Endothelial cell of umbilical vein (primary cell): ENCODE data around the gene DAO.

Experiments used
- CTCF ChIP-seq, 2 donors: IDR thresholded peaks; 1 replicate in 1 of 2; 2 replicates in 1 of 2; pipeline ENCODE4 v1.5.1; 2011; ENCODE audit warnings: low read length in 2 of 2, mild to moderate bottlenecking in 2 of 2, moderate library complexity in 2 of 2, control low read depth in 1 of 2, inconsistent platforms in 1 of 2, low read depth in 1 of 2; ENCODE audit not compliant: insufficient read depth in 1 of 2; ENCODE audit errors: extremely low read depth in 1 of 2
- EZH2 ChIP-seq: IDR thresholded peaks from 2 replicates; pipeline ENCODE4 v1.6.1; 2012; ENCODE audit warnings: borderline replicate concordance, low read depth, mild to moderate bottlenecking, moderate library complexity, low read length, inconsistent platforms; ENCODE audit not compliant: severe bottlenecking
- FOS ChIP-seq: IDR thresholded peaks from 2 replicates; pipeline ENCODE4 v1.6.1; 2011; ENCODE audit warnings: mild to moderate bottlenecking, low read length, moderate library complexity, borderline replicate concordance; ENCODE audit not compliant: insufficient read depth
- GATA2 ChIP-seq: IDR thresholded peaks from 2 replicates; pipeline ENCODE4 v1.7.0; 2011; ENCODE audit warnings: low read depth, mild to moderate bottlenecking, moderate library complexity, mixed read lengths, low read length; ENCODE audit not compliant: insufficient read length, insufficient read depth
- JUN ChIP-seq: IDR thresholded peaks from 2 replicates; pipeline ENCODE4 v1.6.1; 2011; ENCODE audit warnings: borderline replicate concordance, low read depth; ENCODE audit not compliant: insufficient read length, insufficient read depth
- MAX ChIP-seq: IDR thresholded peaks from 2 replicates; pipeline ENCODE4 v1.6.1; 2011; ENCODE audit not compliant: insufficient read depth, insufficient read length
- MYC ChIP-seq: IDR thresholded peaks from one replicate; pipeline ENCODE4 v1.6.1; 2011; ENCODE audit warnings: mild to moderate bottlenecking, low read depth, low read length
- POLR2A ChIP-seq: IDR thresholded peaks from 2 replicates; pipeline ENCODE4 v1.6.1; 2012; ENCODE audit warnings: low read depth, mild to moderate bottlenecking, control low read depth, low read length
- POLR2AphosphoS5 ChIP-seq: IDR thresholded peaks from 2 replicates; pipeline ENCODE4 v1.6.1; 2012; ENCODE audit warnings: low read depth, mild to moderate bottlenecking, control low read depth, low read length, moderate library complexity; ENCODE audit not compliant: insufficient read depth

GRCh38 chr12:108858311-108859074 is 21.4 kb upstream of the DAO start:
- TF ChIP-seq POLR2A (no peak), JUN (no peak), CTCF (IDR thresholded peaks at IDR 0.05; ENCODE audit: extremely low read depth in 1 of 2, insufficient read depth in 1 of 2, low read depth in 1 of 2, low read length in 2 of 2) (no peak), EZH2 (no peak), POLR2AphosphoS5 (no peak), MAX (no peak), GATA2 (no peak), MYC (no peak), FOS (no peak)
